GM23248 (cell line): Measurements from ENCODE around the gene DPYD. TPM values are rescaled to one million over a fixed set of nuclear protein-coding genes. Genes with fewer than 3 reads are reported as not detected.
A peak's percentile ranks its signal among the peaks of the same experiment; 100 is the strongest.

Experiments
- DNase-seq: peaks from one replicate; pipeline ENCODE4 v3.0.0-alpha.2; 2015
- H2AFZ ChIP-seq: fragments of 200-600 bp; sonication (generic); 2 replicates; pipeline ENCODE4 v1.6.1; 2016; ENCODE audit warnings: antibody characterized with exemption
- H3F3A ChIP-seq: fragments of 200-600 bp; sonication (generic); 2 replicates; pipeline ENCODE4 v1.6.1; 2016; ENCODE audit warnings: mild to moderate bottlenecking, antibody characterized with exemption, mixed run types; ENCODE audit not compliant: insufficient read depth
- H3K27ac ChIP-seq: fragments of 200-600 bp; sonication (generic); 2 replicates; pipeline ENCODE4 v1.5.1; 2016; ENCODE audit warnings: mild to moderate bottlenecking
- H3K27me3 ChIP-seq: fragments of 200-600 bp; sonication (generic); replicated peaks from 2 replicates; pipeline ENCODE4 v1.6.1; 2016; ENCODE audit warnings: mild to moderate bottlenecking; ENCODE audit not compliant: insufficient read depth
- H3K36me3 ChIP-seq: fragments of 200-600 bp; sonication (generic); 2 replicates; pipeline ENCODE4 v1.6.1; 2016; ENCODE audit warnings: low read depth, mild to moderate bottlenecking
- H3K4me1 ChIP-seq: fragments of 200-600 bp; sonication (generic); 2 replicates; pipeline ENCODE4 v1.6.1; 2016; ENCODE audit warnings: mild to moderate bottlenecking; ENCODE audit not compliant: insufficient read depth
- H3K4me2 ChIP-seq: fragments of 200-600 bp; sonication (generic); one replicate; pipeline ENCODE4 v1.6.1; 2016; ENCODE audit warnings: mild to moderate bottlenecking; ENCODE audit not compliant: unreplicated experiment
- H3K4me3 ChIP-seq: fragments of 200-600 bp; sonication (generic); 2 replicates; pipeline ENCODE4 v1.5.1; 2016; ENCODE audit warnings: mild to moderate bottlenecking
- H3K79me2 ChIP-seq: fragments of 200-600 bp; sonication (generic); 2 replicates; pipeline ENCODE4 v1.6.1; 2016; ENCODE audit warnings: mild to moderate bottlenecking; ENCODE audit not compliant: insufficient read depth
- H3K9ac ChIP-seq: fragments of 200-600 bp; sonication (generic); 2 replicates; pipeline ENCODE4 v1.6.1; 2016; ENCODE audit warnings: mild to moderate bottlenecking
- H3K9me2 ChIP-seq: fragments of 200-600 bp; sonication (generic); 2 replicates; pipeline ENCODE4 v1.6.1; 2016; ENCODE audit warnings: mixed run types, mild to moderate bottlenecking, moderate library complexity; ENCODE audit not compliant: insufficient read depth
- H3K9me3 ChIP-seq: fragments of 200-600 bp; sonication (generic); one replicate; pipeline ENCODE4 v1.6.1; 2017; ENCODE audit warnings: low read depth
- H4K20me1 ChIP-seq: fragments of 200-600 bp; sonication (generic); 2 replicates; pipeline ENCODE4 v1.6.0; 2016; ENCODE audit not compliant: insufficient read depth
- EZH2 ChIP-seq: fragments of 200-600 bp; sonication (generic); IDR thresholded peaks from 2 replicates; pipeline ENCODE4 v1.6.1; 2018; ENCODE audit warnings: antibody characterized with exemption, mild to moderate bottlenecking; ENCODE audit not compliant: insufficient read depth, poor library complexity, severe bottlenecking
- EZH2phosphoT487 ChIP-seq: fragments of 200-600 bp; sonication (generic); IDR thresholded peaks from 2 replicates; pipeline ENCODE4 v1.6.1; 2018; ENCODE audit warnings: antibody characterized with exemption, moderate library complexity, mild to moderate bottlenecking, low read depth; ENCODE audit not compliant: insufficient read depth
- WGBS, 2 experiments: methylation state at CpG; one replicate each; pipeline ENCODE4 v1.1.6; 2015 to 2017; ENCODE audit warnings: low lambda C conversion rate in 2 of 2, low coverage in 1 of 2; ENCODE audit errors: missing lambda C conversion rate in 2 of 2; 5-methylcytosine and 5-hydroxymethylcytosine counted together
- in situ Hi-C: fragments of 300-500 bp; cut with MboI; formaldehyde crosslinking; loops from 2 replicates; pipeline ENCODE4 v1.15.0; 2020
- polyA plus RNA-seq: library from polyadenylated mRNA; unstranded; fragments of >200 nt; fragmentation: Nextera tagmentation; extraction: Ambion mirVana; gene quantifications from 2 replicates; pipeline ENCODE4 v1.2.1, GENCODE V29; 2016
- total RNA-seq: library from RNA; depleted of rRNA; stranded (reverse); fragments of >200 nt; shearing (Covaris generic); gene quantifications from 2 replicates; pipeline ENCODE4 v1.2.3, GENCODE V29; 2014

The DPYD gene
- total and polyA plus RNA-seq, 2 experiments from 2014 or later = 38.4 to 70.7 TPM

- peaks cover 28% of the 10 kb centered on the region for H3K4me1 ChIP-seq
- no peak overlapping the region for H3K9ac ChIP-seq
- H3K27ac ChIP-seq = peak overlapping the region; percentile 48
- H2AFZ ChIP-seq = no peak overlapping the region
- in situ Hi-C loops = no loop called here
- H3K9me3 ChIP-seq = no peaks in the 10 kb centered on the region
- H4K20me1 ChIP-seq = no peaks in the 10 kb centered on the region
- DNase-seq = peak; percentile 96
- peak overlapping the region; percentile 38 for H3K4me3 ChIP-seq
- no peaks in the 10 kb centered on the region for H3K27me3 ChIP-seq
- WGBS, 2 experiments = 69 to 71% methylated on average over 4 of the region's 4 CpGs
- H3K79me2 ChIP-seq = peaks cover 40% of the 10 kb centered on the region
- peak overlapping the region; percentile 68 for H3K4me2 ChIP-seq
- no peak for TF ChIP-seq EZH2phosphoT487
- TF ChIP-seq EZH2 = no peak
- no peaks in the 10 kb centered on the region for H3K9me2 ChIP-seq
- no peaks in the 10 kb centered on the region for H3K36me3 ChIP-seq
- H3F3A ChIP-seq = peaks cover 17% of the 10 kb centered on the region; the same call in 1 of the 2 replicates
These were observed 71.2 kb downstream of the DPYD start for GRCh38 chr1:97849345-97850340.

- in situ Hi-C loops = no loop called here
- peaks cover 25% of the 10 kb centered on the region for H3K4me1 ChIP-seq
- H3K79me2 ChIP-seq = peaks cover 29% of the 10 kb centered on the region
- DNase-seq = no peak
- H3K9ac ChIP-seq = no peak overlapping the region
- no peaks in the 10 kb centered on the region for H4K20me1 ChIP-seq
- no peaks in the 10 kb centered on the region for H3K9me2 ChIP-seq
- no peaks in the 10 kb centered on the region for H3K27me3 ChIP-seq
- no peak overlapping the region for H3K4me2 ChIP-seq
- no peak overlapping the region for H3K4me3 ChIP-seq
- H2AFZ ChIP-seq = no peak overlapping the region
- H3K36me3 ChIP-seq = no peaks in the 10 kb centered on the region
- TF ChIP-seq EZH2 (no peak), EZH2phosphoT487 (no peak)
- WGBS, 2 experiments = 97 to 98% methylated on average over 9 to 10 of the region's 10 CpGs
- H3K9me3 ChIP-seq = no peaks in the 10 kb centered on the region
- H3F3A ChIP-seq = peaks cover 17% of the 10 kb centered on the region; the same call in 1 of the 2 replicates
- H3K27ac ChIP-seq = no peak overlapping the region
These were observed 75.0 kb downstream of the DPYD start for GRCh38 chr1:97845805-97846204.

- no peak overlapping the region for H3K27ac ChIP-seq
- H3K4me3 ChIP-seq = no peak overlapping the region
- TF ChIP-seq EZH2phosphoT487 (no peak), EZH2 (no peak)
- H4K20me1 ChIP-seq = no peaks in the 10 kb centered on the region
- H3K9ac ChIP-seq = no peak overlapping the region
- WGBS, 2 experiments = 95 to 96% methylated on average over 5 of the region's 5 CpGs
- peaks cover 32% of the 10 kb centered on the region for H3K79me2 ChIP-seq
- no peaks in the 10 kb centered on the region for H3K27me3 ChIP-seq
- H3K9me3 ChIP-seq = no peaks in the 10 kb centered on the region
- H3K4me1 ChIP-seq = peaks cover 15% of the 10 kb centered on the region
- no peaks in the 10 kb centered on the region for H3K9me2 ChIP-seq
- no peak overlapping the region for H2AFZ ChIP-seq
- no peak for DNase-seq
- no peak overlapping the region for H3K4me2 ChIP-seq
- peaks cover 7% of the 10 kb centered on the region; the same call in 1 of the 2 replicates for H3F3A ChIP-seq
- no peaks in the 10 kb centered on the region for H3K36me3 ChIP-seq
- in situ Hi-C loops = no loop called here
These were observed 76.2 kb downstream of the DPYD start for GRCh38 chr1:97844552-97845089.

GRCh38 chr1:97841338-97841737 is 79.5 kb downstream of the DPYD start:
- whole genome bisulfite sequencing, 2 experiments = 61 to 79% methylated on average over 1 of the region's 1 CpG
- Histone ChIP-seq H3K79me2 (peaks cover 20% of the 10 kb centered on the region), H2AFZ (no peak overlapping the region)

More at GRCh38 chr1:97841338-97841737, 79.5 kb downstream of the DPYD start:
- no peaks in the 10 kb centered on the region for H4K20me1 ChIP-seq
- no peaks in the 10 kb centered on the region for H3K9me3 ChIP-seq
- no peak overlapping the region for H3K4me2 ChIP-seq
- no peaks in the 10 kb centered on the region for H3F3A ChIP-seq
- in situ Hi-C loops = no loop called here
- H3K27me3 ChIP-seq = no peaks in the 10 kb centered on the region
- no peaks in the 10 kb centered on the region for H3K4me1 ChIP-seq
- H3K9me2 ChIP-seq = no peaks in the 10 kb centered on the region
- no peak for DNase-seq
- H3K4me3 ChIP-seq = no peak overlapping the region
- H3K36me3 ChIP-seq = no peaks in the 10 kb centered on the region
- TF ChIP-seq EZH2 (no peak), EZH2phosphoT487 (no peak)
- H3K9ac ChIP-seq = no peak overlapping the region
- no peak overlapping the region for H3K27ac ChIP-seq
